ENCODE data around the gene CAPZB.

CAPZB gene

GRCh38 chr1:19429611-19430010 is 55.7 kb downstream of the CAPZB start:
- no peak for DNase-seq (ENCODE audit: low read depth, low spot score)

DNA sequence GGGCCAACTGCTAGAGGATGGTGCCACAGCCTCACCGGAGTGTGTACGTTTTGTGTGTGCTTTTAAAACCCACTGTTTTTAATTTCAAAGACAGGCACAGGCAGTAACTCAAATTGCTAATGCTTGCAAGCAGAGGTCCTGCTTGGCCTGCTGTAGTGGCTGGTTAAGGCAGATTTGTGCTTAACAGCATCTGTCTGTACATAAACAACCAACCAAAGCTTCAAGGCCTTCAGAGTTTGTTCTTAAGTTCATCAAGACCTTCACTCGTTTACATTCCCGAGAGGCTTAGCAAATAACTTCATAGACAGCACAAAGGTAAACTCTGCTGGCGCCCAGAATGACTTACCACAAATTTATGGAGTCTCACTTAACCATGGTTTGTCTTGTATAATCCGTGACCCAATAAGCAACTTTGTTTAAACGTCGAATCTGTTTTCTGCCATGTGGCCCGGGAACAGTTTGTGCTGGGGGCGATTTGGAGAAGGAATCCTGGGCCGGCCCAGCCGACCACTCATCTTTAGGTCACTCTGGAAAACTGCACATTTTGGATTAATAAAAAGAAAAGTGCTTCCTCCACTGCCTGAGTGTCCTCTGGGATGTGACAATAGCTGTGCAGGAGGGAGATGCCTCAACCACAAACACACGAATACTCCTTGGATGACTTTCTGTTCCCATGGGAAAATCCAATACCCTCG is 58.1 kb downstream of the CAPZB start:
- no peak for DNase-seq (ENCODE audit: low read depth, low spot score)

DNA sequence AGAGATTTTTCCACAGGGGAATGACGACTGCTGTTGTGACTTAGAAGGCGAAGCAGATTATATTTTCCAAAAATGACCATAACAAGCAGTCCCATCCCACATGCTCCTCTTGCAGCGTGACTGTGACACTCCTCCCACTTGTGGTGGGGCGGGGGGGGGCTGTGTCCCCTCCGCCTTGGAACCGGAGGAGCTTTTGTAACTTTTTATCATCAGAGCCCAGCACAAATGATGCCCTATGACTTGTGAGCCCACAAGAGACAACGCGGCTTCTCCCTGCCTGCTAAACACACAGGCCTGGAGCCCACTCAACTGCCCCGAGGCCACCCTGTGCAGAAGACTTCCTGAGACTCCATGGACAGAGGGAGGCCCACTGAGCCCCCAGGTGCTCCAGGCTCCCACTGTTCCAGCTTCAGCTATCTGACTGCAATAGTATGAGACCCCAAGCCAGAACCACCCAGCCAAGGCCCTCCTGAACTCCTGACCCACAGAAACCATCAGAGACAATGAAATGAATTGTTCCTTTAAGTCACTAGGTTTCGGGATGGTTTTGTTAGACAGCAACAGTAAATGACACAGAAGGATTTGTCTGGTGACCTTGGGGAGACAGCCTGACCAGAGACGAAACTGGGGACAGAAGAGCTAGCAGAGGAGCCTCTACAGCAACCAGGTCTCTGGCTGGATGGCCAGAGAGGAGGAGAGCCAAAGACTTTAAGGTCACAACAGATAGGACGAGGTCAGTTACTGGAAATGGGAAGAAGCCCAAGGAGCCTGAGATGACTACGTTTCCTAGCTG is 58.8 kb downstream of the CAPZB start:
- no peak for DNase-seq (ENCODE audit: low read depth, low spot score)

- no peak for DNase-seq (ENCODE audit: low read depth, low spot score)
These were observed 59.6 kb downstream of the CAPZB start for GRCh38 chr1:19425646-19426239.

- DNase-seq (ENCODE audit: low read depth, low spot score): no peak
These were observed 60.4 kb downstream of the CAPZB start for GRCh38 chr1:19424651-19425570.

DNA sequence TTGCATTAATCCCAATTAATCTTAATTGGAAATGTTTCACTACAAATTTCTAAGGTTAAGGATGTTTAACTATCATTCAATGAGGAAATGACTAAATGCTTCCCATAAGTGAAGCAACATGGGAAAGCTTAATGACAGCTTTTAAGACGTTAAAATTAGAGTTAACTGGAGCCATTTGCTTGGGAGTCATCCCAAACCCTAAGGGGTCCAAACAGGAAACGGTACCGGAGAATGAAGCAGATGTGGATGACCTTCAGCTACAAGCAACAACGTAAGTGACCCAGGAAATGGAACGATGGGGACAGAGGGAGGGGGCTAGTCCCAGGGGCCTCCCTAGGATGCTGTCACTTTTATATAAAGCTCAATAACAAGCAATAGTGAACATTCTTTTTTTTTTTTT is 62.2 kb downstream of the CAPZB start:
- no peak for DNase-seq (ENCODE audit: low read depth, low spot score)

DNA sequence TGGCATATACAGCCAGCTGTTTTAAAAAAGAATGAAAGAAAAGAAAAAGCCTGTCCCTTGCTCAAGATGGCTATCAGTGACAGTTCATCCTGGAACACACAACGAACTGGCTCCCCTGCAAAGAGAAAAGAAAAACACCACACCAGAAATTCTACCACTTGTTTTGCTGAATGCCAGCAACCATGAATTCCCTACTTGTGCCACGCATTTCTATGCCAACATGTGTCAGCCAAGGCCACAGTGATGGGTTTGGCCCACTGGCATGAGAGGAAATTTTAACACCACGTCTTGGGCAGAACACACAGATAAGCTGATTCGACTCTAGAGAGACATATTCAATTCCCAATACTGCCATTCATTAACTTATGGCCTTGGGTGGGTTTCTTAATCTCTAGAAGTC is 64.0 kb downstream of the CAPZB start:
- DNase-seq (ENCODE audit: low read depth, low spot score): no peak

DNA sequence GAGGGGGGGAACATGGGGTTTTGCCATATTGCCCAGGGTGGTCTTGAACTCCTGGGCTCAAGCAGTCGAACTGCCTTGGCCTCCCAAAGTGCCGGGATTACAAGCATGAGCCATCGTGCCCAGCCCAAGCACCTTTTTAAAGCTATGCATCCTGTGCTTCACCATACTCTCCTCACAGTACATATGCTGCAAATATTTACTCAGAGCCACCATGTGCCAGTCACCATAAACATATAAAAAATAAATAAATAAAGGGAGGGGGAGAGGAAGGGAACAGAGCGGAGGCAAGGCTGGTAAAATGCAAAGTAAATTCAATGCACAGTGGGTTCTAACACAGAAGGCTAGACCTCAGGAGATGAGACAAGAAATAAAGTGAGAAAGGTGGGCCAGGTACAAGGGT is 64.7 kb downstream of the CAPZB start:
- no peak for DNase-seq (ENCODE audit: low read depth, low spot score)

GRCh38 chr1:19419691-19420090 is 65.6 kb downstream of the CAPZB start:
- no peak for DNase-seq (ENCODE audit: low read depth, low spot score)

GRCh38 chr1:19418503-19418971 is 66.8 kb downstream of the CAPZB start:
- no peak for DNase-seq (ENCODE audit: low read depth, low spot score)

DNA sequence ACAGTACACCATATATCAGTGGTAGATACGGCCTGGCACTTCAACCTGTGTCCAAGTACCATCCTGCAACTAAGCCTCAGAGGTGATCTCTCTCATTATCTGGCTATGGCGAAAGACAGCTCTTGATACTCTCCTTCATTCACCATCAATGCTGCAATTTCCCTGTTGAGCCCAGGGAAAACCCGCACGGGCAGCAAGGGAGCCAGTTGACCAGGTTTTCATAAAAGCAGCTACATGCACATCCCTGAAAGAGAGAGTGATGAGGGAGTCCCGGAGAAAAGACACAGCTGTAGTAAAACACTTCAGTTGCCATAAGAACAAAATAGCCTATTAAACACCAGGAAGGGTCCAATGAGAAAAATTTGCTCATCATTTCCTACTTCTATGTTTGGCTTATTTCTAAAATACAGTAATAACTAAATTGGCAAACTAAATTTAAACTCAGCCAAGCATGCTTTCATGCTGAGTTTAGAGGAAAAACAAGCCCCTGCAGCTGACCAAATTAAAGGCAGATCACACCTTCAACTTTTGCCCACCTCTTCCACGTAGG is 68.3 kb downstream of the CAPZB start:
- no peak for DNase-seq (ENCODE audit: low read depth, low spot score)

GRCh38 chr1:19416145-19416544 is 69.2 kb downstream of the CAPZB start:
- DNase-seq (ENCODE audit: low read depth, low spot score): no peak

DNA sequence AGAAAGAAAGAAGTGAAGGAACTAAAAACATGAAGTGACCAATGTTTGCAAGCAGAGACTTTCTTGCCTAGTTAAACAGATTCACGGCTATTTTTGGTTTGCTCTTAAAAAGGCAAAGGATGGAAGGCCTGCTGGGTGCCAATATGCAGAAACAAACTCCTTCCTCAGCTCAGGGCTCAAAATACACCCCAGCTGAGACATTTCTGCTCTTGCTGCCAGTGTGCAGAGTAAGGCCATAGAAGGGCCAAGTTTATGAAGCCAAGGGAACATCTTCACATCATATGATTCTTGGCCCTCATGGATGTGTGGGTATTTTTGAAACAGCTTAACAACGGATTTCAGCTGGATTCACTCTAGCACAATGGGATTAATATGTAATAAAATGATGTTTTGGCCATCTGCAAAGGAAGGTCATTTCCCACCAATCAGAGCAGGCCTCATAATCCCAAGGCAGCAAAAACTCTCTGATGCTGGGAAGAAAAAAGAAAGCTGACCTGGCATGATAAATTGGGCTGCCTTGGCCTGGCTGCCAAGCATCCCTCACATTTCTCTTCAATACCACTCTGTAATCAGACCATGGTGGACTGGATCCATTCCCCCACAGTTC is 70.7 kb downstream of the CAPZB start:
- no peak for DNase-seq (ENCODE audit: low read depth, low spot score)

DNA sequence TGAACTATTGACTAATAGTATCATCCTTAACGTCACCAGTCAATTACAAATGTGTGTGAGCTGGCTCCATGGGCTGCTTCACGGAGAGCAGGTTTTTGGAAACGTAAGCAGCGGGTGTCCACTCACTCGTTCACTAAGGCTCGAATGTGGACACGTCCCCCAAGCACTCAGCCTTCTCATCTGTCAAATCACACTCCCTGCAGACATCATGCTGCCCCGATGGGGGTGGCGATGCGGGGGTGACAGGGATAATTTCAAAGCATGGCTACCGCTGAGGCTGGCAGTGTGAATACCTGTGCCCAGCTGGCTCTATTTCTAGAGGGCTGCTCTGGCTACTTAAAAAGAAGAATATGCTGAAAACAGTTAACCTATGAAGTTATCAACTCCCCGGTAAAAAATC is 71.3 kb downstream of the CAPZB start:
- DNase-seq (ENCODE audit: low read depth, low spot score): no peak

DNA sequence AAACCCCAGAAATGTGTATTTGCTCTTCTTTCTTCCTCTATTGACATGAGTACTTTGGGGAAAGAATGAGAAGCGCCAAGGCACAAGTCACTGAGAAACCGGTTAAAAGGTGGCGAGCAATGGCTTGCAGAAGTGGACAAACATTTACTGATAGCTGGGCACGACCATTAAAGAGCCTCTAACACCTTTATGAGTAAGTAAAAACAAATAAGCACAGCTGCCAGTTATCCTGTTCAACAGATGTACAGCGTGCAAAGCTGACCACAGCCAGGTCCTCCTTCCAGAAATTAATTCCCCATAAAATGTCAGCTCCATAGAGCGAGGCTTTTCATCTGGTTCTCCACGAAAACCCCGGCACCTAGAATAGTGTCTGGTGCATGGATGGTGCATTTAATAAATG is 72.7 kb downstream of the CAPZB start:
- DNase-seq (ENCODE audit: low read depth, low spot score): no peak

DNA sequence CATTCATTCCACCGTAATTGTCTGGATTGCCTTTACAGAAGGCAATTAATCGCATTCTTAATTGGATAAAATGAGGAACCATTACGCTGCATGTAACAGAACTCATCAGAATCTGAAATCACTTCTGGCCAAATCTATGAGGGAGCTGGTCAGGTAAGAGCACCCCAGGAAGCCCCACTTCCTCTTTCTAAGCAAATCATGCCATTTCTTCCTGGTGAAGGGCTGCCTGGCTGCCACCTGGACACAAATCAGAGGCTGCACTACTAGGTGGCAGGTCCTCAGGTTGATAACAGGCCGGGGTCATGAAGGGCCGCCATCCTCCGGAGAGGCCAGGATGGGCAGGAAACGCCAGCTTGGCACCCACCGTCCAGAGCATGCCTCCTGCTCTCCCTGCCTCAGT is 73.7 kb downstream of the CAPZB start:
- no peak for DNase-seq (ENCODE audit: low read depth, low spot score)

DNA sequence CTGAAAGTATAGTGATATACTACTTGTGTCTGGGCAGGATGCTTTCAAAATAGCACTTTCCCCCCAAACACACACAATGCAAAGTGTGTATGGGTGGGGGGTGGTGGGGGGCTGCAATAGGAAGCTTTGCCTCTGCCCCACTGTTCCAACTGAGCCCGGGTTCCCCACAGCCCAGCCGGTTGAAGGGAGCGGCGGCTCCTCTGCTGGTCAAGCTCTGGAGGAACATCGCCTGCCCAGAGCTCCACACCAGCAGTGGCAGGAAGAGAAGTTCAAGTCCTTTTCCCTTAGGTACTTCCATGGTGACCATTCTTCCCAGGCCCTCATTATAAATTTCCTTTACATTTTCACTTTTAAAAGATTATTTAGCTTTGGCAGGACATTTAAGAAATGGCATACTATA is 74.9 kb downstream of the CAPZB start:
- DNase-seq (ENCODE audit: low read depth, low spot score): no peak

DNA sequence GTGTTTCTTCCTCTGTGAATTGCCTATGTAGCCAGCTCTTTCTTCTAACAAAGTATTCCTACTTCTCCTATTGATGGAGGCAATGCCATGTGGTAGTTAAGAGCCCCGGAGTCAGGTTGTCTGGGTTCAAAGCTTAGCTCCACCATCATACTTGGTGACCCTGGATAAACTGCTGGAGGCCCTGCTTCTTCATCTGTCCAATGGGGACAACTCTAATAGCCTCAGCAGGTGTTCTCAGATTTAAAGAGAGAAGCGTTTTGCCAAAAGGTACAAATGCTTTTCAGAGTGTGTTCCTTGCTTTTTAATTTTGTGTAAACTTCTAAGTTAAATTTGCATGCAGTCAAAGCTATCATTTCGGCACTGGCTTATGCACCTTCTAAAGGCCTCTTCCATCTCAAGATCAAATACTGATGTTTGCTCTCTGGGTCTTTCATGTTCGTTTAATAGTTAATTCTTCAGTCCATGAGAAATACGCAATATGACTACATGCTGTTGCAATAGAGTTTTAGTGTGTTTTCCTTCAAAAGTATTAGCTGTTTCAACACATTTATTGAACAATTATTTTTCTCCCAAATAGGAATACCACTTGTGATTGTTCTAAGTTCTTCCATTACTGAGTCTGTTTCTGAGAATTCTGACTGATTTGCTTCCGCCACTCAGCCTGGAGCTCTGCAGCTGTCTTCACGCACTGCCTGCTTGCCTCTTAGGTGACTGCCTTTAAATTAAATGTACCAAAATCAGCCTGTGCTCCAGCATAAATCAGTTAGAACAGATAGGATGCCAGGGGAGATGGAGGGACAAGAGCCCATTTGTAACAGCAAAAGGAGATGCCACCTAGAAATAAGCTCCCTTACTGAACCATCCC is 75.6 kb downstream of the CAPZB start:
- DNase-seq (ENCODE audit: low read depth, low spot score): no peak

GRCh38 chr1:19407494-19408096 is 77.7 kb downstream of the CAPZB start:
- peak; percentile 18 for DNase-seq (ENCODE audit: low read depth, low spot score)

DNA sequence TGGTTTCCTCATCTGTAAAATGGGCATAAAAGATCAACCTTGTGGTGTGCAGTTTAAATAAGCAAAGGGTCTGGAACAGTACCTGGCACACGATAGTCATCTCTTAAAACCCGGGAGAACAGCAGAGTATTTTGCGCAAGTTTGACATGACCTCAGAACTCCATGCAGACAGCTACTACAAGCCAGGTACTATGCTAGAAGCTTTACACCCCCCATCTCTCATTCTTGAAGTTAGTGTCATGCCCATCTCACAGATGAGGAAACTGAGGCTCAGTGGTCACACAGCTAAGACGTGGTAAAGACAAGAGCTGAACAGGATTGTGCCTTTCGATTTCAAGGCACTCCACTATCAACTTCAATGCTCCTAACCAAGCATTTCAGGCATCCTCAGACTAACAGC is 78.7 kb downstream of the CAPZB start:
- no peak for DNase-seq (ENCODE audit: low read depth, low spot score)
